Measurements from ENCODE around the gene PDZD4. TPM values are rescaled to one million over a fixed set of nuclear protein-coding genes. Genes with fewer than 3 reads are reported as not detected.

PDZD4 gene
- total and polyA plus RNA-seq, 2 experiments from 2014 or later, result 30.5 to 230 TPM

DNA sequence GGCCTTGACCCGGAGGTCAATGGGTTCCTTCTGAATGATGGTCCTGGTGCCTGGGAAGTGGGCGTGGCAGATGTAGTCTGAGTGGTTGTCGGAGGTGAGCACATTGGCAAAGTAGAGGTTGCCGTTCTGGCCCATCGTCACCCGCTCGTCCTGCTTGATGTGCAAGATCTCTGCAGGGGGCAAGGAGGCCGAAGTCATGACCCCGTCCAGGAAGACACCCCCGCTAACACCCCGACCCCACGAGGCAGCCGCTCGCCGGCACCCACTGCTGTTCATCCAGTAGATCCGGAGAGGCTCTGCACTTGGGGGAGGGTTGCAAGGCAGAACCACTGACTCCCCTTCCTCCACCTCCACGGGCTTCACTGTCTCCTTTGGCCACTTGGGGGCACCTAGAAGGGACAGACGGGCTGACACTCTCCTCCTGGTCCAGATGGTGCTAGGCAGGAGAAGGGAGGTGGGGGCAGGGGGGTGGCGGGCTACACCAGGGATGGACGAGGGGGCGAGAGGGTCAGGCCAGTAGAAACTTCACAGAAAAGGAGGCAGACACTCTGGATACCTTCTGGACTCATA is 40.5 kb upstream of the PDZD4 start:
- H3F3A ChIP-seq (replicated peaks; ENCODE audit: low read depth), result no peaks in the 10 kb centered on the region
- H3K27ac ChIP-seq (ENCODE audit: low read depth), result no peak overlapping the region
- no peaks in the 10 kb centered on the region for H3K79me2 ChIP-seq (replicated peaks; ENCODE audit: insufficient read depth)
- Mint-ChIP-seq H3K27me3 (ENCODE audit: insufficient read depth, low read depth, poor library complexity) (peaks cover 3% of the 10 kb centered on the region), H3K36me3 (ENCODE audit: low read depth) (peaks cover 21% of the 10 kb centered on the region), H3K27ac (no peak overlapping the region), H3K9me3 (no peaks in the 10 kb centered on the region; the same call in 2 of the 3 replicates), H3K4me3 (no peak overlapping the region), H3K4me1 (peaks cover 34% of the 10 kb centered on the region)
- H3K4me3 ChIP-seq, result no peak overlapping the region
- peaks cover 5% of the 10 kb centered on the region; the same call in 1 of the 2 replicates for H3K4me1 ChIP-seq (ENCODE audit: insufficient read depth)
- H3K36me3 ChIP-seq (ENCODE audit: insufficient read depth), result no peaks in the 10 kb centered on the region
- no peak overlapping the region for H3K4me2 ChIP-seq
- no peaks in the 10 kb centered on the region for H3K27me3 ChIP-seq (ENCODE audit: insufficient read depth)
- ATAC-seq (peak; percentile 17), DNase-seq (ENCODE audit: low spot score) (no peak)
- no peak overlapping the region for H2AFZ ChIP-seq
- H4K20me1 ChIP-seq (replicated peaks; ENCODE audit: insufficient read depth), result no peaks in the 10 kb centered on the region
- TF ChIP-seq ZNF331 (CRISPR knock-in tag; IDR thresholded peaks at IDR 0.05; ENCODE audit: low read depth) (no peak), EZH2phosphoT487 (IDR thresholded peaks at IDR 0.05; ENCODE audit: unreplicated experiment) (no peak)
- TF ChIP-seq, protein P1, sequence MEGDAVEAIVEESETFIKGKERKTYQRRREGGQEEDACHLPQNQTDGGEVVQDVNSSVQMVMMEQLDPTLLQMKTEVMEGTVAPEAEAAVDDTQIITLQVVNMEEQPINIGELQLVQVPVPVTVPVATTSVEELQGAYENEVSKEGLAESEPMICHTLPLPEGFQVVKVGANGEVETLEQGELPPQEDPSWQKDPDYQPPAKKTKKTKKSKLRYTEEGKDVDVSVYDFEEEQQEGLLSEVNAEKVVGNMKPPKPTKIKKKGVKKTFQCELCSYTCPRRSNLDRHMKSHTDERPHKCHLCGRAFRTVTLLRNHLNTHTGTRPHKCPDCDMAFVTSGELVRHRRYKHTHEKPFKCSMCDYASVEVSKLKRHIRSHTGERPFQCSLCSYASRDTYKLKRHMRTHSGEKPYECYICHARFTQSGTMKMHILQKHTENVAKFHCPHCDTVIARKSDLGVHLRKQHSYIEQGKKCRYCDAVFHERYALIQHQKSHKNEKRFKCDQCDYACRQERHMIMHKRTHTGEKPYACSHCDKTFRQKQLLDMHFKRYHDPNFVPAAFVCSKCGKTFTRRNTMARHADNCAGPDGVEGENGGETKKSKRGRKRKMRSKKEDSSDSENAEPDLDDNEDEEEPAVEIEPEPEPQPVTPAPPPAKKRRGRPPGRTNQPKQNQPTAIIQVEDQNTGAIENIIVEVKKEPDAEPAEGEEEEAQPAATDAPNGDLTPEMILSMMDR (conservative IDR thresholded peaks at IDR 0.05; ENCODE audit: low read depth in 2 of 2), result peak in 1 of 2 experiments; percentile 43; a peak in 2 of 4 replicates
- TF ChIP-seq, protein P2, sequence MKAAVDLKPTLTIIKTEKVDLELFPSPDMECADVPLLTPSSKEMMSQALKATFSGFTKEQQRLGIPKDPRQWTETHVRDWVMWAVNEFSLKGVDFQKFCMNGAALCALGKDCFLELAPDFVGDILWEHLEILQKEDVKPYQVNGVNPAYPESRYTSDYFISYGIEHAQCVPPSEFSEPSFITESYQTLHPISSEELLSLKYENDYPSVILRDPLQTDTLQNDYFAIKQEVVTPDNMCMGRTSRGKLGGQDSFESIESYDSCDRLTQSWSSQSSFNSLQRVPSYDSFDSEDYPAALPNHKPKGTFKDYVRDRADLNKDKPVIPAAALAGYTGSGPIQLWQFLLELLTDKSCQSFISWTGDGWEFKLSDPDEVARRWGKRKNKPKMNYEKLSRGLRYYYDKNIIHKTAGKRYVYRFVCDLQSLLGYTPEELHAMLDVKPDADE (IDR thresholded peaks at IDR 0.05), result no peak
- TF ChIP-seq, protein P3, sequence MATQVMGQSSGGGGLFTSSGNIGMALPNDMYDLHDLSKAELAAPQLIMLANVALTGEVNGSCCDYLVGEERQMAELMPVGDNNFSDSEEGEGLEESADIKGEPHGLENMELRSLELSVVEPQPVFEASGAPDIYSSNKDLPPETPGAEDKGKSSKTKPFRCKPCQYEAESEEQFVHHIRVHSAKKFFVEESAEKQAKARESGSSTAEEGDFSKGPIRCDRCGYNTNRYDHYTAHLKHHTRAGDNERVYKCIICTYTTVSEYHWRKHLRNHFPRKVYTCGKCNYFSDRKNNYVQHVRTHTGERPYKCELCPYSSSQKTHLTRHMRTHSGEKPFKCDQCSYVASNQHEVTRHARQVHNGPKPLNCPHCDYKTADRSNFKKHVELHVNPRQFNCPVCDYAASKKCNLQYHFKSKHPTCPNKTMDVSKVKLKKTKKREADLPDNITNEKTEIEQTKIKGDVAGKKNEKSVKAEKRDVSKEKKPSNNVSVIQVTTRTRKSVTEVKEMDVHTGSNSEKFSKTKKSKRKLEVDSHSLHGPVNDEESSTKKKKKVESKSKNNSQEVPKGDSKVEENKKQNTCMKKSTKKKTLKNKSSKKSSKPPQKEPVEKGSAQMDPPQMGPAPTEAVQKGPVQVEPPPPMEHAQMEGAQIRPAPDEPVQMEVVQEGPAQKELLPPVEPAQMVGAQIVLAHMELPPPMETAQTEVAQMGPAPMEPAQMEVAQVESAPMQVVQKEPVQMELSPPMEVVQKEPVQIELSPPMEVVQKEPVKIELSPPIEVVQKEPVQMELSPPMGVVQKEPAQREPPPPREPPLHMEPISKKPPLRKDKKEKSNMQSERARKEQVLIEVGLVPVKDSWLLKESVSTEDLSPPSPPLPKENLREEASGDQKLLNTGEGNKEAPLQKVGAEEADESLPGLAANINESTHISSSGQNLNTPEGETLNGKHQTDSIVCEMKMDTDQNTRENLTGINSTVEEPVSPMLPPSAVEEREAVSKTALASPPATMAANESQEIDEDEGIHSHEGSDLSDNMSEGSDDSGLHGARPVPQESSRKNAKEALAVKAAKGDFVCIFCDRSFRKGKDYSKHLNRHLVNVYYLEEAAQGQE (IDR thresholded peaks at IDR 0.05; ENCODE audit: unreplicated experiment), result no peak
- no peaks in the 10 kb centered on the region for H3K9me2 ChIP-seq (ENCODE audit: insufficient read depth)

DNA sequence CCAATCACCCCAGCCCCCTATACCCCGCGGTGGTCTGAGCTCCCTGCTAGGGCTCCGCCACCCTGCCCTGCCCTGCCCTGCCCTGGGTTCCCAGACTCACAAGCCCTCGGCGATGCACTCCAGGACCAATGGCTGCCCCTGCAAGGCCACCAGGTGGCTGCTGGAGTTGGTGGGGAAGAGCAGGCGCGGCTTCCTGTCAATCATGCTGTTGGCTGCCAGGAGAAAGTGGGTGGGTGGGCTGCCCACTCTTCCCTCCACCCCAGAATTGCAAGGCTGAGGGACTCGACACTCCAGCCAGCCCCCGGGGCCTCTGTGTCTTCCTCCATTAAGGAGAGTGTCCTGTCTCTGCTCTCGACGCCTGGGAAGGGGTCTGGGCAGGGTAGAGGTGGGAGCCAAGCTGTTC is 39.9 kb upstream of the PDZD4 start:
- peaks cover 25% of the 10 kb centered on the region for H3K36me3 Mint-ChIP-seq (ENCODE audit: low read depth)
- no peaks in the 10 kb centered on the region for H3K36me3 ChIP-seq (ENCODE audit: insufficient read depth)
- H3K4me3 Mint-ChIP-seq, result no peak overlapping the region
- TF ChIP-seq, protein P2 (IDR thresholded peaks at IDR 0.05), result no peak
- TF ChIP-seq STAT1 (IDR thresholded peaks at IDR 0.05; ENCODE audit: unreplicated experiment), result no peak
- TF ChIP-seq JUNB (IDR thresholded peaks at IDR 0.05; ENCODE audit: unreplicated experiment), result no peak
- no peak for TF ChIP-seq EZH2 (IDR thresholded peaks at IDR 0.05; ENCODE audit: low read depth, unreplicated experiment)
- no peak for TF ChIP-seq ZNF114 (CRISPR knock-in tag; IDR thresholded peaks at IDR 0.05)
- no peak for TF ChIP-seq EZH2phosphoT487 (IDR thresholded peaks at IDR 0.05; ENCODE audit: unreplicated experiment)

More for the DNA sequence above, 39.9 kb upstream of the PDZD4 start:
- no peaks in the 10 kb centered on the region for H3K79me2 ChIP-seq (replicated peaks; ENCODE audit: insufficient read depth)
- no peaks in the 10 kb centered on the region for H3K9me2 ChIP-seq (ENCODE audit: insufficient read depth)
- H3K4me1 Mint-ChIP-seq, result peaks cover 34% of the 10 kb centered on the region
- DNase-seq (ENCODE audit: low spot score) (no peak), ATAC-seq (no peak)
- no peaks in the 10 kb centered on the region for H3K27me3 ChIP-seq (ENCODE audit: insufficient read depth)
- peaks cover 5% of the 10 kb centered on the region; the same call in 1 of the 2 replicates for H3K4me1 ChIP-seq (ENCODE audit: insufficient read depth)
- H3F3A ChIP-seq (replicated peaks; ENCODE audit: low read depth), result no peaks in the 10 kb centered on the region
- no peaks in the 10 kb centered on the region; the same call in 2 of the 3 replicates for H3K9me3 Mint-ChIP-seq
- H3K27ac Mint-ChIP-seq, result no peak overlapping the region
- peaks cover 3% of the 10 kb centered on the region for H3K27me3 Mint-ChIP-seq (ENCODE audit: insufficient read depth, low read depth, poor library complexity)
- H3K4me3 ChIP-seq, result no peak overlapping the region
- no peak overlapping the region for H2AFZ ChIP-seq
- no peak overlapping the region for H3K27ac ChIP-seq (ENCODE audit: low read depth)
- no peak overlapping the region for H3K4me2 ChIP-seq
- no peaks in the 10 kb centered on the region for H4K20me1 ChIP-seq (replicated peaks; ENCODE audit: insufficient read depth)

Measured in GM23338 (cell line).